GM18858 (cell line): ENCODE measurements around the gene RPL3.
"Not testable (repeated sequence)": the region's sequence is repeated elsewhere in the genome, so short reads cannot be mapped to it uniquely, and the experiment has no call there.

Experiments used
- ATAC-seq: cut with Tn5 transposase; IDR thresholded peaks from one replicate; pipeline ENCODE4 v1.9.1; 2021; ENCODE audit not compliant: unreplicated experiment

The RPL3 gene

DNA sequence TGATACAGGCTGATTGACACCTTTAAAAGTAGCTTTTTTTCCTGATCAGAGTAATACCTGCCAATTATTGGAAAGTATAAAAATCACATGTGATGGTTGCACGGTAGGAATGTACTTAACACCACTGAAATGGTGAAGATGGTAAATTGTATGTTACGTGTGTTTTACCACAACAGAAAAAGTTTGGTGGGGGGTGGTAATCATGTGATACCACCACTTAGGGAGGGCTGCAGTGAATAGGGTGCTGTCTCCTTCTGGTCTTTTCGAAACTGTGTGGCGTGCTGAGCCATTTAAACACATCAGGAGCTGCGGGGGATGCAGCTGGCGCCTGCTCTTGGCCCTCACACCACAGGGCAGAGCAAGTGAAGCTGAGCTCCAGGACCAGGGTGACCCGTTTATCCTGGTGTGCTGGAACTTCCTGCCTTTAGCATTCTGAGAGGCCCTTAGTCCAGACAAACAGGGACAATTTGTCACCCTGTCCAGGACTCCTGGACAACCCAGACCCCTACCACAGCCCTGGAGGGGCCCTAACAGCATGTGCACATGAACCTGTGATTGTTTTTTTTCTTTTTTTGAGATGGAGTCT is 33.0 kb upstream of the RPL3 start:
- ATAC-seq, result no peak

DNA sequence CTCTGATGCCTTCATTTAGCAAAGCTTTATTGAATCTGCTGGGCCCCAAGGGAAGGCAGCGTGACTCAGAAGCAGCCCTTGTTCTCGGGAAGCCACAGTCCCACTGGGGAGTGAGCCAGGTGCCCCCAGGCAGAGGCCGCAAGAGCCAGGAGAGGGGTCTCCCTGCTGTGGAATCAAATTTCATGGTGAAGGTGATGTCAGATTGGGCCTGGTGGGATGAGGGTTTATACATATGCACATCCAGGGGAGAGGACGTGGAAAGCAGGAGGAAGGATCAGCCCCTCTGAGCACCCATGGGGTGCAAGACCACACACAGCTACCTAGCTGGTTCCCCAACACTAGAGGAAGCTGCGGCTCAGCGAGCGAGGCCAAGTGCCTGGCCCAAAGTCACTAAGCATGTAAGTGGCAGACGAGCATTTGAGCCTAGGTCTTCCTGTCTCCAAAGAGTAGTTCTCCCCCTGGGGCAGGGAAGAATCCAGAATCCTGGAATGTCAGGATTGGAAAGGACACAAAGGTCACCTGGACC is 32.3 kb upstream of the RPL3 start:
- ATAC-seq, result no peak

DNA sequence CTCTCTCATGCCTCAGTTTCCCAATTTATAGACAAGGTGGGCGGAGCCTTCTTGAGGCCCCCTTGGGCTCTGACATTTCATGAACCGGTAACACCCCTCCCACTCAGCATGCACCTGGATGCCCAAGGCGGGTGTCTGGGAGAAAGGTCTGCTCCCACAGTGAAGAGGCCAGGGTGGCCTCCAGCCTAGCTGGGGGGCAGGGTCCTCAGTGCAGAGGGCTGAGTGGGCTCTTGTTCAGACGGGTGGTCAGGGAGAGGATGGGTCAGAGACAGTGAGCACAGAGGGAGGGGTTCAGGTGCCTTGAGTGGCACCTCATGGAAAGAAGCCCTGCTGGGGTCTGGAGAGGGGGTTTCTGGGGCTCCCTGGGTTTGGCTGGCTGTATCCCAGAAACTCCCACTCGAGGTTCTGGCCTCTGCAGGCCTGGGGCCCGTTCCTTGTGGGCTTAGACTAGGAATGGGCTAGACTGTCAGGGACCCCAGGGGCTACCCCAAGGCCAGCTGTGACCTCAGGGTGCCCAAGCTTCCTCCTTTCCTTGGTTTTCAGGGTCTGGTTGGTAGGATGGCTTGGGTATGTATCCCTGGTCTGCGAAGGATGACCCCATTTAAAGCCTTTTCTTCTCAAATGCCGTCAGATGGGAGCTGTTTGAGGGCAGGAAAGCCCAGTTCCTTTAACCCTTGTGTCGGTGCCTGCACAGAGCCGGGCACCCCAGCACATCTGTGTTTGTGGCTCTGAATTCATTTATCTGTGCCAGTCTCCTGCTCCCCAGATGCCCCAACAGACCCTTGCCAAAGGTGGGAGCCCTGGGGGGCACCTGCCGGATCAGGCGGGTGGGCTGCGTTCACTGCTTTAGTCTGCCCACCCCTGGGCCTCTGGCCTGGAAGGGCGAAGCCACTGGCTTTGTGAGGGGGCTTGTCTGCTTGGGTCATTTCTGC is 31.6 kb upstream of the RPL3 start:
- ATAC-seq, result no peak

DNA sequence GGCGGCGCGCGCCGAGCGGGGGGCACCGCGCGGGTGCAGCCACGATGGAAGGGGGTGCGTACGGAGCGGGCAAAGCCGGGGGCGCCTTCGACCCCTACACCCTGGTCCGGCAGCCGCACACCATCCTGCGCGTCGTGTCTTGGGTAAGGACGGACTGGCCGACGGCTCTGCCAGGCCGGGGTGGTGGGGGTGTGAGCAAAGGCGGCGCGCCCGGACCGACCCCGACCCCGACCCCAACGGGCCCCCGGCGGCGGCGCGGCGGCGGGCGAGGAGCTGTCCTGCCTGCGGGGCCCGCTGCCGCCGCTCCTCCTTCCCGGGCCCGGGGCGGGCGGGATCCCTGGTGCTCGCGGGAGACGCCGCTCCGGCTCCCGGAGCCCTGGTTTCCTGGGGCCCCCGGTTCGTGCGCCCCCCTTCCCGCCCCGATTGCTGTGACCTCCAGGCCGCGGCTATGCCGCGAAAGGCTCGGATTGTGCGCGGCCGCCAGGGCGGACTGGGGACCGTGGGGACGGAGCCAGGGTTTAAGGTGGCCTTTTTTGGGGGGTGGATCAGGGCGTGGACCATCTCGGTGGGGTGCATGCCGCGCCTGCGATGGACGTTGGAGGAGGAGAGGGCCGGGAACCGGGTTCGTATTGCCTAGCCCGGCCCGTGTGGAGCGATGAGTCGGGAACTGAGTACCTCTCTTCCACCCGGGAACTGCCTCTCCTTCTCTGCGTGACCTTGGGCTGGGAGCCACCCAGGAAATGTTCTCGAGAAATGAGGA is 30.7 kb upstream of the RPL3 start, which contains the start of gene SYNGR1:
TSS of gene SYNGR1 (plus strand) at position 25 of the 760 bp plus-strand sequence. CDS start at position 45, 20 bp downstream.
- no peak for ATAC-seq

DNA sequence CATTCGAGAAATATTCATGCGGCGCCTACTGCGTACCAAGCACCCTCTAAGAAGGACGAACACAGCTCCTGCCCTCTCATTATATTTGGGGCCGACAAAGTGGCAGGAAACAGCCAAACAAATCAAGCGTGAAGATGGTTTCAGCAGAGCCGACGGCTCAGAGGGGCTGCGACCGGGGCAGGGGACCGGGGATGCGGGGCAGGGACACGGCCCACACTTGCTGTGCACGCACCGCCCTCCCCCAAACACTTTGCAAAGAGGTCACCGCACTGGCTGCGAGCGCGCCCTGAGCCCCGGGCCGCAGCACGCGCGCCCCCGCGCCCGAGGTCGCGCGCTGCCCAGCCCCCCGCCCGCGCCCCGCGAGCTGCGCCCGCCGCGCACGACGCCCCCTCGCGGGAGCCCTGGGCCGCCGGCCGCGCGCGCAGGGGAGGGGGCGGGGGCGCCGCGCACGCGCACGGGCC is 30.1 kb upstream of the RPL3 start:
- ATAC-seq, result no peak

DNA sequence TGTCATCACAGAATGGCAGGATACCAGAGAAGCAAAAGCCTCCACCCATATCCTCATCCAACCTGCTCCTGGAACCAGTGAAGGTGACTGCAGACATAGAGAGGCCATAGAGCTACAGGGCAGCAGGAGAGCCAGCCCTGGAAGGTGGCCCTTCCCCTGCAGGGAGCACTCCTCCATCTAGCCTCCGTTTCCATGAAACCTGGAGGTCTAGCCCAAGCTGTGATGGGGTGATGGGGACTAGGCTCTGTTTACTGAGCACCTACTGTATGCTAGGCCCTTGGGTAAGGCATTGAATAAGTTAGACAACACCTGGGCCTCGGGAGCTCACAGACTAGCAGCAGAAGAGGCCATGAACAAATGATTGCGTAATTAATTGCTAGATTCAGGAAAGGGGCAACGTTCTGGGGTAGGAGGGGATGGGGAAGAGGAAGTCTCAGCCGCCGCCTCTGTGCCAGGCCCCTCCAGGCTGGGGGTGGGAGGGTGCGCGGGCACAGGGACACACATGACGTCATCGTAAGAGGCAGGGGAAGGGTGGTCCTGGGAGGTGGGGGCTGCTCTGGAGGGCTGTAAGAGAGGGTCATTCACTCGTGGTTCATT is 29.6 kb upstream of the RPL3 start:
- ATAC-seq, result no peak

DNA sequence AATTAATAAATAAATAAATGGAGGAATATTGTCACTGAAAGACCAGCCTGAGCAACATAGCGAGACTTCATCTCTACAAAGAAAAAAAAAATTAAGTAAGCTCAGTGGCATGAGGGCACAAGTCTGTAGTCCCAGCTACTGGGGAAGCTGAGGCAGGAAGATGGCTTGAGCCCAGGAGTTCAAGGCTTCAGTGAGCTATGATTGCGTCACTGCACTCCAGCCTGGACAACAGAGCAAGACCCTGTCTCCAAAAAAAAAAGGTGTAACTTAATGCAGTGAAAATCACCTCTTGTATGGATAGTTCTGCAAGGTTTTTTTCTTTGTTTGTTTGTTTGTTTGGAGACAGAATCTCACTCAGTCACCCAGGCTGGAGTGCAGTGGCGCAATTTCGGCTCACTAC is 25.8 kb upstream of the RPL3 start:
- no peak for ATAC-seq

DNA sequence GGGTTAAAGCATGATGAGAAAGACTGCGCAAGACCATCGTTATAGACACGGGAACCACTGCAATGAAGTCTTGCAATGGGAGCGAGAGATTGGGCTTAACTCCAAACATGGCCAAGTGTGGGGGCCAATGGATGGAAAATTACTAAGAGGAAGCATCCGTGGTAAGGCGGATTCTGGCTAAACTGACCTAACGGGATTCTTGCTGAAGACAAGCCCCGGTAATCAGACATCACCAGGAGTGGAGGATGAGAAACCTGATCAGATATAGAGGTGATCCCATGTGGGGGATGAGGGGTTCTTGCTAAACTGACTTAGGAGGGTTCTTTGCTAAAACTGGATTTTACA is 24.6 kb upstream of the RPL3 start:
- ATAC-seq, result no peak

DNA sequence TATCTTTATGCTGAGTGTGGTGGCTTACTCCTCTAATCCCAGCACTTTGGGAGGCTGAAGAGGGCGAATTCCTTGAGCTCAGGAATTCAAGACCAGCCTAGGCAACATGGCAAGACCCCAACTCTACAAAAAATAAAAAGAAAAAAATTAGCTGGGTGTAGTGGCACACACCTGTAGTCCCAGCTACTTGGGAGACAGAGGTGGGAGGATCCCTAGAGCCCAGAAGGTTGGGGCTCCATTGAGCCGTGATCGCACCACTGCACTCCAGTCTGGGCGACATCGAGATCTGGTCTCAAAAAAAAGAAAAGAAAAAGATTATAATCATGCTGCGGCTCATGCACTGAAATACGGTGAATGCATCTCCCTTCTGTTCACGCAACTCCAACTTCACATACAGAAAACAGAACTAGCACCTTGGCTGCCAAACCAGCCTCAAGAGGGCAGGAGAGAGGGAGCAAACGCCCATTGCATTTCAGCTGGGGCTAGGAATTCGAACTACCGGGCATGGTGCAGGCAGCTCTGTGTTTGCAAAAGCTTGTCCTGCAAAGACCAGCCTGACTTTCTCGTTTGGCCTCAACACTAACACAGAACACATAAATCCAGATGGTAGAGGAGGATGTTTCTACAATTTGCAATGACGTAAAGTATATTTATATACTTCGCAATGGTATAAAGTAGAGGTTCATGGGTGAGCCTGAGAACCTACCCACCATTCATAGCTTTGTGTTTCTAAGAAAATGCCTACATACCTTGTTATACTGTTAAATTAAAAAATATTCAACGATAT is 24.0 kb upstream of the RPL3 start:
- no peak for ATAC-seq

DNA sequence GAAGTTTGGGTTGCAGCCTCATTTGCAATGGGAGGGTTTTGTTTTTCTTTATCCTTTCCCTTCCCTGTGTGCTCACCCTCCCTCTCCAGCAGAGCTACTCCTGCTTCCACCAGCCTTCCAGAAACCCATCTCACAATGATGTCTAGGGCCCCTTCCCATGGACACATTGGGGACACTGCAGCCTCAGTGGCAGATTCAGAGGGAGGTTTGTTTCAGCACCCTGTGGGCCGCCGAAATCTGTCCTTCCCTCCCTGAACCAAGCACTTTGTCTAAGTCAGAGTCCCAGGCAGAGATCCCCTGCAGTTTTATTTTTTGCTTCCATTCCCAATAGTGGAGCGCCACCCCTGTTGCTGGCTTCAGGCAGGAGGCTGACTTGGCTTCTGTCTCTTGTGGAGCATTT is 21.8 kb upstream of the RPL3 start:
- ATAC-seq, result no peak

DNA sequence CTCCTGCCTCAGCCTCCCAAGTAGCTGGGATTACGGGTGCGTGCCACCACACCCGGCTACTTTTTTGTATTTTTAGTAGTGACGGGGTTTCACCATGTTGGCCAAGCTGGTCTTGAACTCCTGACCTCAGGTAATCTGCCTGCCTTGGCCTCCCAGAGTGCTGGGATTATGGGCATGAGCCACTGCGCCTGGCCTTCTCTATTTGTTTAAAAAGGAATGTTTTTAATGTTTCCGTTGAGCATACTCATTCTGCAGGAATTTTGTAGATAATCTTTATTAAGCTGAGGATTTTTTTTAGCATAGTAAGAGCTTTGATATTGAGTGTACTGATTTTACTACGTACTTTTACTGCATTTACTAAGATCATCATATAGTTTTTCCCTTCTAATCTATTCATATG is 20.4 kb upstream of the RPL3 start:
- not testable (repeated sequence) for ATAC-seq

DNA sequence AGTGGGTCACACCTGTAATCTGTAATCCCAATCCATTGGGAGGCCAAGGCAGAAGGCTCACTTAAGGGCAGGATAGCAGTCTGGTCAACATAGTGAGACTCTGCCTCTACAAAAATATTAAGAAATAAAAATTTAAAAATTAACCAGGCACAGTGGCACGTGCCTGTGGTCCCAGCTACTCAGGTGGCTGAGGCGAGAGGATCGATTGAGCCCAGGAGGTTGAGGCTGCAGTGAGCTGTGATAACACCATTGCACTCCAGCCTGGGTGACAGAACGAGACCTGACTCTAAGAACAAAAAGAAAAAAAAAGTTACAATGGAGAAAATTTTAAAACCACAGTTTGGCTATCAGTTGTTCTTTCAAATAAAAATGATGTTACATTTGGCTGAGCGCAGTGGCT is 17.0 kb upstream of the RPL3 start:
- ATAC-seq, result no peak

DNA sequence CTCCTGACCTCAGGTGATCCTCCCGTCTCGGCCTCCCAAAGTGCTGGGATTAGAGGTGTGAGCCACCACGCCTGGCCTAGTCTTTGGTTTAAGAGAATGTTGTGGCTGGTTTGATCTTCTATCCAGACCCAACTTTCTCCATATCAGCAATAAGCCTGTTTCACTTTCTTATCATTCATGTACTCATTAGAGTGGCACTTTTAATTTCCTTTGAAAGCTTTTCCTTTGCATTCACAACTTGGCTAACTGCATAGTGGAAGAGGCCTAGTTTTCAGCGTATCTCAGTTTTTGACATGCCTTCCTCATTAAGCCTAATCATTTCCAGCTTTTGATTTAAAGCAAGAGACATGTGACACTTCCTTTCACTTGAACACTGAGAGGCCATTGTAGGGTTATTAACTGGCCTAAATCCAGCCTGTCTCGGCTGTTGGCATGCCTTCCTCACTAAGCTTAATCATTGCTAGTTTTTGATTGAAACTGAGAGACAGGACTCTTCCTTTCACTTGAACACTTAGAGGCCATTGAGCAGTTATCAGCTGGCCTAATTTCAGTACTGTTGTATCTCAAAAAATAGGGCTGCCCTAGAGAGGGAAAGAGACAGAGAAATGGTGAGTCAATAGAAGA is 13.1 kb upstream of the RPL3 start:
- ATAC-seq, result no peak

DNA sequence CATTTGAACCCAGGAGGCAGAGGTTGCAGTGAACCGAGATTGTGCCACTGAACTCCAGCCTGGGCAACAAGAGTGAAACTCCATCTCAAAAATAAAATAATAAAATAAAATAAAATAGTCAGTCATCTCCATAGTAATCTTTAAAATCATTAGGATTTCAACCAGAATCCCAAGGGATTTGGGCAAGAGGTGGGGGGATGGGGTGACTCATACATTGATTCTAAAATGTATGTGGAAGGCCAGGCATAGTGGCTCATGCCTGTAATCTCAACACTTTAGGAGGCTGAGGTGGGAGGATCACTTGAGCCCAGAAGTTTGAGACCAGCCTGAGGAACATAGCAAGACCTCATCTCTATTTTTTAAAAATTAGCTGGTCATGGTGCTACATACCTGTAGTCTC is 11.1 kb upstream of the RPL3 start:
- not testable (repeated sequence) for ATAC-seq

DNA sequence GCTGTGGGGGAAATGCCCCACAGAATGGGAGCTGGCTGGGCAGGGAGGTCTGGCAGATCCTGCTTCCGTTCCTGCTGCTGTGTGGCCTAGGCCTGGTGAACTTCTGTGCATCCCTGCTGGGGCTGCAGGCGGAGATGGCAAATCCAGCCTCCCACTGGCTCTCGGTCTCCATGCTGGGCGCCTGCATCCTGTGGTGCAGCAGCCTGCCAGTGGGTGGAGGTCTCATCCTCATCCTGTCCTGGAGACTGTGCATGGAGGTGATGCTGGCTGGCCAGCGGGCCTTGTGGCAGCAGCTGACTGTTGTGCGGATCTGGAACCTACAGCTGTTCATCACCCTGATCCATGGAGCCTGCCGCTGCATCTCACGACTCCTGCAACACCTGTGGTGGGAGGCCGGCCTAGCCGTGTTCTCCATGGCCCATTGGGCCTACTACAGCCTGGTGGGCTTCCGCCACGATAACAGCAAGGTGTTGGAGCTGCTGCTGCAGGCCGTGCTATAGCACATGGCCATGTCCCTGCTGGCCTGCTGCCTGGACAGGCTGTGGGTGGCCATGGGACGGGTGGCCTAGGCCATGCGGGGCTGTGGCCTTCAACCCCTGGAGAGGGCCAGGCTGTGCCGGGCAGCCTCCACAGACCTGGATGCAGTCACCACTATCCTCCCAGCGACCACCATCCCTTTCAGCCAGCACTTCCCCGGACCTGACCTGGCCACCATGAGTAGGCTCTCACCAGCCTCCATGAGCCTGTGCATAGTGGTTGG is 8.8 kb upstream of the RPL3 start:
- no peak for ATAC-seq

DNA sequence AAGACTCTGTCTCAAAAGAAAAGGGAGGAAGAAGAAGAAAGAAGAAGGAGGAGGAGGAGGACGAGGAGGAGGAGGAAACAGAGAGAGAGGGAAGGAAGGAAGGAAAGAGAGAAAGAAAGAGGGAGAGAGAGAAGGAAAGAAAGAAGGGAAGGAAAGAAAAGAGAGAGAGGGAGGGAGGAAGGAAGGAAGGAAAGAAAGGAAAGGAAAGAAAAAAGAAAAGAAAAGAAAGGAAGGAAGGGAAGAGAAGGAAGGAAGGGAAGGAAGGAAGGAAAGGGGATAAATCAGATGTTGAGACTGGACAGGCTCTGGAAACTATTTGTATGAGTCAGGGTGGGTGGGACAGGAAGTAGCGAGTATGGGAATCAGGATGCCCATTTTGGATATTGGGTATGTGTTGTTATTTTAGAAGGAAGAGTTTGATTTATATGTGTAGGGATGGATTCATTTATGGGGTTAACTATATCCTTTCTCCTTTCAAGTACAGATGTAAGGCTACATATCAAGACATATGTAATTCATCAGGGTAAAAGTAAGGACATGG is 6.0 kb upstream of the RPL3 start:
- no peak for ATAC-seq

DNA sequence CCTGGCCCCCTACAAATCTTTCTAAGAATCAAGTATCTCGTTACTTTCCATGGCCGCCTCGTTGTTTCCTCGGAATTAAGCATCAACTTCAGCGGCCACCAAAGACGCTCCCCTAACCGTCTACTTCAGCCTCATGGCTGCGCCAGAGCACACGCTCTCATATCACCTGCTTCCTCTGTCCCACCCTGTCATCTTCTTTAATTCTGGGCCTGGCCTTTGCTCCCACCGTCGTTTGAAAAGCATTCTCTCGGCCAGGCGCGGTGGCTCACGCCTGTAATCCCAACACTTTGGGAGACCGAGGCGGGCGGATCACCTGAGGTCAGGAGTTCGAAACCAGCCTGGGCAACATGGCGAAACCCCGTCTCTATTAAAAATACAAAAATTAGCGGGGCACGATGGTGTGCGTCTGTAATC is 1.2 kb upstream of the RPL3 start:
- ATAC-seq, result not testable (repeated sequence)

DNA sequence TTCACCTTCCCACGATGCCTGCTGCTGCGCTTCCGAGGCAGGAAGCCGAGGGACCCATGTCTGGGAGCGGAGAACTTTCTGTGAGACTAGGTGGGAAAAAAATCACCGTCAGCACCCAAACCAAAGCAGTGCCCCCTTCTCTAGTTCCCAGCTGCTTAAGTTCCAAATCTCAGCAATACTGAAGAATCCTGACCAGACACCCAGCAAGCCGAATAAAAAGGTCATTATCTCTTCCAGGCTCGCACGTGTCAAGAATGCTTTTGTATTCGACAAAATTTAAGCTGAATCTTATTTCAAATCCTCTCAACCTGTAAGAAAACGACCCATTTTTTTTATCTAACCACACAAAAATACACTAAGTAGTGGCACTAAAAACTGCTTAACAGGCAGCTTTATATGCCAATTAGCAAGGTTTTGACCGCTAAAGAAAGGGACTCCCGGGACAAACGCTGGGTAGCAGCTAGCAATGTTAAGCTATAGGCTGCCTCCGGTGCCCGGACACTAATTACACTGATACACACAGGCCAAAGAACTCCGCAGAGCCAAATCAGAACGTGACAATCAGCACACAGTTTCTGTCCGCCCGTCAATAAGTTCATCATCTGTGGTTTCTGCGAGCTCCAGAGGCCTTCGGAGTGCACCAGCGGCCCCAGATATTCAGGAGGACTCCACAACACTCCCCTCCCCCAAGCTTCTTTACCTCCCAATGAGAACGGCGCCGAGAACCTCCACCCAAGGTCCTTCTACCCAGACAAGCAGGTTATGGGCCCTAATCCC is 728 bp downstream of the RPL3 start:
- ATAC-seq, result no peak
